GM19463 (cell line): ENCODE results near the gene SUCNR1.
A peak's percentile ranks its signal among the peaks of the same experiment; 100 is the strongest.
"Not testable (repeated sequence)": the region's sequence is repeated elsewhere in the genome, so short reads cannot be mapped to it uniquely, and the experiment has no call there.

Source experiments
- ATAC-seq: cut with Tn5 transposase; IDR thresholded peaks from one replicate; pipeline ENCODE4 v1.9.1; 2021; ENCODE audit warnings: mild to moderate bottlenecking, moderate library complexity; ENCODE audit not compliant: unreplicated experiment

The SUCNR1 gene

DNA sequence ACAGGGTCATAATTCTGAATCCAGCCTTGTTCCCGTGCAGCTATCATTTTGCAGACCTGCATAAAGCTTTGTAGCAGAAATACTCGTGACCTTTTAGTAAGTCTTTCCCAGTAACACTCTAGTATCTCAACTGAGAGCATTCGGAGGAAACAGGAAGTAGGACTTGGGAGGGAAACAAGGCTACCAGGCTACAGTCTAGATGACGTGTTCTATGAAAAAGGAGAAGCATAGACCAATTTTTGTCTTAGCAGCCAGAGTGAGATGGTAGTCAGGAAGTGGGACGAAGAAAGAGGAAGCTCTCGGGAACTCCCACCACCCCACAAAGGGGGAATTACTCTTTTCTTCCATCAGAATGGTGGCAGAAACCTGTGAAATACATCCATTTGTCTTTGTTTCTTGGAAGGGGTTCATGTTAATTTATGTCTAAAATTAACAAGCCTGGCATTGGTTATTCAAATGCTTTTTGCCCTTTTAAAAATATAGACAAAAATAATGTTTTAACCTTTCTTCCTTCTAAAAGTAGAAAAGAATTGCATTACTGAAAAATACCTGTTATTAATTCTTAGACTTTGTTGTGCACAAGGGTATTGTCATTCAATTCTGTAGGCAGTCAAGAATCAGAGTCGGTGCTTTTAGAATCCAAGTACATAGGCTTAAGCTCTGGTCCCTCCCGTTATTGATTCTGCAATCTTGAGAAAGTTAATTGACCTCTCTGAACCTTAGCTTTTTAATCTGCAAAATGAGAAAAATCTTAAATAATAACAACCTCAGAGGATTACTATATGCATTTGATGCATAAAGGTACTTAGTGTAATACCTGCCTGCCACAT lies 1.6 kb upstream of the SUCNR1 start:
- ATAC-seq: peak; percentile 81

- not testable (repeated sequence) for ATAC-seq
Observed at GRCh38 chr3:151874079-151874478, 636 bp downstream of the SUCNR1 start.

DNA sequence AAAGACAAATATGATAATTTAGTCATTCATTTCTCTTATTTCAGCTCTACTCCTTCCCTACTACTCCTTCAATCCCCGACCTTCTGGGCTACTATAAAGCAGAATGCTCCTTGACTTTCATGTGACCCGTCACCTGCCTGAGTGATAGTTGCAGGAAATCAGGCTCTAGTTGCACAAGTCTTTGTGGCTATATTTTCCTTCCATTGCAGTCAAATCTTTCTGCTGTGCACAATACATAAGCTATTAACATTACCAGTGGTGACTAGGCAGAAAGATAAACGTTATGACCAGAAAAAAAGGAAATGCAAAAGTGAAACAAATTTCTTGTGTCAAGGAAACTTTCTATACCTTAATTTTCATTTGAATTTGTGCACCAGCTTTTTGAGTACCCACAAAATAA lies 2.3 kb downstream of the SUCNR1 start:
- ATAC-seq: peak; percentile 62

GRCh38 chr3:151877269-151877668 lies 3.8 kb downstream of the SUCNR1 start:
- ATAC-seq: no peak

GRCh38 chr3:151878465-151878864 lies 5.0 kb downstream of the SUCNR1 start:
- no peak for ATAC-seq

- ATAC-seq: no peak
Observed at GRCh38 chr3:151879037-151879436, 5.6 kb downstream of the SUCNR1 start.

DNA sequence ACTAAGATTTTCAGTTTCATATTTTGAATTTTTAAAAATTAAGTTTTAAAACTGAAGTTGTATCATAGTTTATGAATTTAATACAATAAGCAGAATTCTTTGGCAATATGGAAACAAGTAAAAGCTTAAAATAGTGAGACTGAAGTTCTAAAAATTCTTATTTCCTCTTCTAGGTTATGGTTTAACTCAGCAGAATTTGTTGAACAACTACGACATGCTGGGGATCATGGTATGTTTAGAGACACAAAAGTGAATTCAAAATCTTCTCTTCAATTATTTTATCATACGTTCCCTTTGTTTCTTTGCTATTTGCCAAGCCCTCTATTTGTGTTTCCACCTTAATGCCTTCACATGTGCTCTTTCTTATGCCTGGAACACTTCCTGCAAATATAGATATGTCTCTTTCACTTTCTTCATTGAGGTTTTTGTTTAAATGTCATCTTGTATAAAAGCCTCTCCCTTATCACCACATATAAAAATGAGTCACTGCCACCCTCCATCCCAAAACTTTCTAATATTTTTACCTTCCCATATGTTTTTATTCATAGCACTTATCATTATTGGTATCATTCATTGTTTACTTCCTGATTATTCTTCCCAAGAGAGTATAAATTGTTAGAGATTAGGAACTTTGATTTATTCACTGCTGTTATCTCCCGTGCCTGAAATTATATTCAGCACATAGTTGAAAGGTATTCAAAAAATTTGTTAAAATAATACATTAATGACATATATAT lies 6.4 kb downstream of the SUCNR1 start:
- ATAC-seq: peak; percentile 30

- ATAC-seq: no peak
Observed at GRCh38 chr3:151880416-151880690, 6.9 kb downstream of the SUCNR1 start.

DNA sequence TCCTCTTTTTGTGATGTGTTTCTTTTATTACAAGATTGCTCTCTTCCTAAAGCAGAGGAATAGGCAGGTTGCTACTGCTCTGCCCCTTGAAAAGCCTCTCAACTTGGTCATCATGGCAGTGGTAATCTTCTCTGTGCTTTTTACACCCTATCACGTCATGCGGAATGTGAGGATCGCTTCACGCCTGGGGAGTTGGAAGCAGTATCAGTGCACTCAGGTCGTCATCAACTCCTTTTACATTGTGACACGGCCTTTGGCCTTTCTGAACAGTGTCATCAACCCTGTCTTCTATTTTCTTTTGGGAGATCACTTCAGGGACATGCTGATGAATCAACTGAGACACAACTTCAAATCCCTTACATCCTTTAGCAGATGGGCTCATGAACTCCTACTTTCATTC lies 7.7 kb downstream of the SUCNR1 start:
- no peak for ATAC-seq

DNA sequence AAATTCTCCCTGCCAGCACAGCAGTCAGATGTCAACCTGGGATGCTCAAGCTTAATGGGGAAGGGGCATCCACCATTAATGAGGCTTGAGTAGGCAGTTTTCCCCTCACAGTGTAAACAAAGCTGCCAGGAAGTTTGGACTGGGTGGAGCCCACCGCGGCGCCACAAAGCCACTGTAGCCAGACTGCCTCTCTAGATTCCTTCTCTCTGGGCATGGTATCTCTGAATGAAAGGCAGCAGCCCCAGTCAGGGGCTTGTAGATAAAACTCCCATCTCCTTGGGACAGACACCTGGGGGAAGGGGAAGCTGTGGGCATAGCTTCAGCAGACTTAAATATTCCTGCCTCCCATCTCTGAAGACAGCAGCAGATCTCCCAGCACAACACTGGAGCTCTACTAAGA lies 12.0 kb downstream of the SUCNR1 start:
- ATAC-seq: not testable (repeated sequence)

GRCh38 chr3:151887450-151888211 lies 14.2 kb downstream of the SUCNR1 start:
- ATAC-seq: not testable (repeated sequence)

DNA sequence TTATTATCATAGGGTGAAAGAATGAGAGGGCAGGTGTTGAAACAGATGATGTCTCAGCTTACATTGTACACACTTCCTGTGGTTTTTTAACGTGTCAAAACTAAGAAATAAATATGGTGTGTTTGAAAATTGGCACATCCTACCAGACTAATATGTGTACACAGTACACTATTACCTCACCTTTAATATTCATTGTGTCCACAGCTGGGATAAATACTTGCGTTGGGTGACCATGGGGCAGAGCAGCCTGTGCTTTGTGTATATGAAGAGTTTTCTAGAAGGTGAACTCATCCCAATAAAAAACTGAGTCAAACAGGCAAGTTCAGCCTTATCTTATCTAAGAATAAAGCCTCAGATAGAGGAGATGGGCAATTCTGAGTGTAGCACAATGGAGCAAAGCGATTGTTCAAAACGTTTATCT lies 17.3 kb downstream of the SUCNR1 start:
- ATAC-seq: peak; percentile 68

GRCh38 chr3:151891721-151892120 lies 18.3 kb downstream of the SUCNR1 start:
- no peak for ATAC-seq

GRCh38 chr3:151894219-151894618 lies 20.8 kb downstream of the SUCNR1 start:
- ATAC-seq: no peak

- no peak for ATAC-seq
Observed at GRCh38 chr3:151895478-151896241, 22.2 kb downstream of the SUCNR1 start.

- no peak for ATAC-seq
Observed at GRCh38 chr3:151896246-151897012, 23.0 kb downstream of the SUCNR1 start.

- ATAC-seq: not testable (repeated sequence)
Observed at GRCh38 chr3:151898121-151898520, 24.7 kb downstream of the SUCNR1 start.

DNA sequence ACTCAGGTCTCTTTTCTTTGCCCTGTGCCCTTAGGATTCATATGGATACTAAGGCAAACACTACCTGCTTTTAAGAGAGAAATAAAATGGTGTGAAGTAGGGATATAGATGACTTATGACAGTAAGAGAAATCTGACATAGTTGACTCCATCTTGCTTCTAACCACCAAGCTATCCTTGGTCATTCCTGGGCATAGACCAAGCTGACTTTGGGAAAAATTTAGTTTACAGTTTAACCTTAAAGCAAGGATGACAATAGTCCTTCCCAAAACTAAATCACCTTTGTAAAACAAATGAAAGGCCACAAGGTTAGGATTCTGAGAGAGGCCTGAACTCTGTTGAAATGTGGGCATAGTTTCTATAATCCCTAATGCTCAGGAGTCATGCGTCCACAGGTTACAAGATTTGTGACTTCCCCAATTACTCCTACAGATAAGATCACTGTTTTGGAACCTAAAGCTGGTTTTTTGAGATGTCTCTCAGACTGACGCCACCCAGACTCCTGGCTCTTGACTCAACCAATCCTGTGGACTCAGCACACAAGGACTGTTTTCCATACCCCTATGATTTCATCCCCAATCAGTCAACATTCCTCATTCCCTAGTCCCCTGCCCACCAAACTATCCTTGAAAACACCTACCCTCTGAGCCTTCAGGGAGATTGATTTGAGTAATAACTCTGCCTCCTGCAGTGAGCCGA lies 25.3 kb downstream of the SUCNR1 start:
- ATAC-seq: not testable (repeated sequence)

DNA sequence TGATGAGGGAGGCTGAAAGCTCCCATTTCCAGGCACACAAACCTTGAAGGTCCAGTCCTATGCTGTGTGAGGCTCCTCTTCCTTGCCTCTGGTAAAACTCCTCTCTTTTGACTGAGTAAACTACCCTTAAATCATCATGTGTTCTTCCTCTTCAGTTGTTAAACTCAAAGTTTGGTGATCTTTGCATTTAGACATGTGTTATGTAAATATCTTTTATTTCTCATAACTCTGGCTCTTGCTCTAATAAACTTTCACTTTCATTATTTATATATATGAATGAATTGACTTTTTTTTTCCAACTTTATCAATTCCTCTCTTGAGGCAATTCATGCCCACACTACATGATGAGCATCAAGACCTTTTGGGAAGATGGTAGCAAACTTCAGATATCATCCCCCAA lies 26.6 kb downstream of the SUCNR1 start:
- no peak for ATAC-seq

DNA sequence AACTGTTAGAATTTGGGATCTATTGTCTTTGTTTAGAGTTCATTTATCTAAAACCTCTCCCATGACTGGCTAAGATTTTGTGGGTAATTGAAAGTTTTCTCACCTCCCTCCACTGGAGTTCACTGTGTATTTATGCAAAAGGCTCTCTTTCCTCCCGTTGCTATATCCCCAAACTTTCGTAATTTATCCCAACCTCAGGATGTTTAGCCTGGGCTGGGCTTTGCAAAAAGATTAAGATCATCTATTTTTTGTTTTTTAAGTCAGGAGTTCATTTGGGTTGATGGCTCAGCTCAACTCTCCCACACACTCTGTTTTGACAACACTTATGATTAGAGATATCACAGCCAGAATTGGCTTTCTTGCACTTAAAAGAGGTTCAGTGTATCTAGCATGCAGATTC lies 27.0 kb downstream of the SUCNR1 start:
- no peak for ATAC-seq
